Memory B cell (primary cell): ENCODE data around the gene RNF26.

Experiments used
- ATAC-seq: fragments of 150-1000 bp; cut with Tn5 transposase; 2 replicates; pipeline ENCODE4 v1.10.0; 2021; ENCODE audit warnings: low read depth, mild to moderate bottlenecking, moderate library complexity
- DNase-seq, 2 donors: peaks; one replicate each; pipeline ENCODE4 v3.0.0; 2022; ENCODE audit warnings: low spot score in 2 of 2
- H3K27ac Mint-ChIP-seq: one replicate; pipeline ENCODE4 v1.8.0; 2022; ENCODE audit warnings: mild to moderate bottlenecking, moderate library complexity, mixed read lengths
- H3K27me3 Mint-ChIP-seq: one replicate; pipeline ENCODE4 v1.8.0; 2022; ENCODE audit warnings: mixed read lengths
- H3K36me3 Mint-ChIP-seq: one replicate; pipeline ENCODE4 v1.8.0; 2022; ENCODE audit warnings: mild to moderate bottlenecking, mixed read lengths
- H3K4me1 Mint-ChIP-seq: one replicate; pipeline ENCODE4 v1.8.0; 2022; ENCODE audit warnings: mixed read lengths
- H3K4me3 Mint-ChIP-seq: one replicate; pipeline ENCODE4 v1.8.0; 2022; ENCODE audit warnings: mild to moderate bottlenecking, moderate library complexity, mixed read lengths
- H3K9me3 Mint-ChIP-seq: one replicate; pipeline ENCODE4 v1.8.0; 2022; ENCODE audit warnings: mixed read lengths

RNF26 gene

GRCh38 chr11:119307219-119307618 is 27.1 kb upstream of the RNF26 start:
- ATAC-seq (no peak), DNase-seq (no peak)
- Mint-ChIP-seq H3K36me3 (peaks cover 21% of the 10 kb centered on the region), H3K27ac (no peak overlapping the region), H3K4me1 (no peaks in the 10 kb centered on the region), H3K27me3 (no peaks in the 10 kb centered on the region), H3K4me3 (no peak overlapping the region), H3K9me3 (no peaks in the 10 kb centered on the region)

GRCh38 chr11:119307974-119308373 is 26.4 kb upstream of the RNF26 start:
- Mint-ChIP-seq H3K4me1 (no peaks in the 10 kb centered on the region), H3K27ac (no peak overlapping the region), H3K4me3 (no peak overlapping the region), H3K9me3 (no peaks in the 10 kb centered on the region), H3K27me3 (no peaks in the 10 kb centered on the region), H3K36me3 (peaks cover 16% of the 10 kb centered on the region)
- ATAC-seq = no peak
- no peak for DNase-seq

GRCh38 chr11:119309411-119309810 is 24.9 kb upstream of the RNF26 start:
- H3K4me3 Mint-ChIP-seq = no peak overlapping the region
- peaks cover 5% of the 10 kb centered on the region for H3K36me3 Mint-ChIP-seq
- peaks cover 4% of the 10 kb centered on the region for H3K27me3 Mint-ChIP-seq
- no peaks in the 10 kb centered on the region for H3K9me3 Mint-ChIP-seq
- H3K27ac Mint-ChIP-seq = no peak overlapping the region
- H3K4me1 Mint-ChIP-seq = no peaks in the 10 kb centered on the region
- no peak for ATAC-seq
- no peak for DNase-seq

- no peak for ATAC-seq
- Mint-ChIP-seq H3K36me3 (peaks cover 3% of the 10 kb centered on the region), H3K27me3 (peaks cover 8% of the 10 kb centered on the region), H3K9me3 (no peaks in the 10 kb centered on the region), H3K27ac (no peak overlapping the region), H3K4me3 (no peak overlapping the region), H3K4me1 (peaks cover 4% of the 10 kb centered on the region)
- DNase-seq = no peak
Measured at GRCh38 chr11:119309953-119310681, 24.2 kb upstream of the RNF26 start.

- no peak overlapping the region for H3K27ac Mint-ChIP-seq
- no peak for DNase-seq
Measured at GRCh38 chr11:119310682-119311052, 23.7 kb upstream of the RNF26 start.

GRCh38 chr11:119314726-119315125 is 19.6 kb upstream of the RNF26 start:
- Mint-ChIP-seq H3K9me3 (no peaks in the 10 kb centered on the region), H3K4me1 (peaks cover 18% of the 10 kb centered on the region), H3K27me3 (peaks cover 15% of the 10 kb centered on the region), H3K4me3 (peak overlapping the region; percentile 78), H3K36me3 (no peaks in the 10 kb centered on the region), H3K27ac (peak overlapping the region; percentile 6)
- DNase-seq (no peak), ATAC-seq (no peak)

More at GRCh38 chr11:119310682-119311052, 23.7 kb upstream of the RNF26 start:
- no peak overlapping the region for H3K4me3 Mint-ChIP-seq
- H3K9me3 Mint-ChIP-seq = no peaks in the 10 kb centered on the region
- no peaks in the 10 kb centered on the region for H3K36me3 Mint-ChIP-seq
- ATAC-seq = no peak
- peaks cover 8% of the 10 kb centered on the region for H3K27me3 Mint-ChIP-seq
- peaks cover 9% of the 10 kb centered on the region for H3K4me1 Mint-ChIP-seq

GRCh38 chr11:119315131-119316015 is 19.0 kb upstream of the RNF26 start:
- H3K27ac Mint-ChIP-seq = peak overlapping the region; percentile 6
- ATAC-seq = peak; percentile 74

GRCh38 chr11:119316016-119316728 is 18.2 kb upstream of the RNF26 start:
- Mint-ChIP-seq H3K27ac (no peak overlapping the region), H3K4me3 (peak overlapping the region; percentile 78), H3K27me3 (peaks cover 17% of the 10 kb centered on the region), H3K4me1 (peaks cover 21% of the 10 kb centered on the region), H3K36me3 (no peaks in the 10 kb centered on the region), H3K9me3 (no peaks in the 10 kb centered on the region)
- DNase-seq (no peak), ATAC-seq (no peak)

More at GRCh38 chr11:119315131-119316015, 19.0 kb upstream of the RNF26 start:
- peaks cover 17% of the 10 kb centered on the region for H3K27me3 Mint-ChIP-seq
- no peaks in the 10 kb centered on the region for H3K36me3 Mint-ChIP-seq
- H3K9me3 Mint-ChIP-seq = no peaks in the 10 kb centered on the region
- H3K4me3 Mint-ChIP-seq = peak overlapping the region; percentile 78
- H3K4me1 Mint-ChIP-seq = peaks cover 21% of the 10 kb centered on the region
- peak; percentile 59 to 63 for DNase-seq

GRCh38 chr11:119316729-119317591 is 17.4 kb upstream of the RNF26 start, which contains the start of gene MCAM:
TSS of gene MCAM (minus strand) at chr11:119317130. CDS start at chr11:119317101, 29 bp downstream.
- ATAC-seq (no peak), DNase-seq (peak in 1 of 2 donors; percentile 36)
- Mint-ChIP-seq H3K9me3 (no peaks in the 10 kb centered on the region), H3K27me3 (peaks cover 17% of the 10 kb centered on the region), H3K27ac (no peak within 1 kb of the TSS), H3K36me3 (no peaks in the 10 kb centered on the region), H3K4me3 (peak within 1 kb of the TSS; percentile 78), H3K4me1 (peaks cover 27% of the 10 kb centered on the region)

- Mint-ChIP-seq H3K36me3 (no peaks in the 10 kb centered on the region), H3K4me1 (peaks cover 30% of the 10 kb centered on the region), H3K27me3 (peaks cover 18% of the 10 kb centered on the region), H3K27ac (no peak overlapping the region), H3K9me3 (no peaks in the 10 kb centered on the region), H3K4me3 (peak overlapping the region; percentile 14)
- ATAC-seq (no peak), DNase-seq (no peak)
Measured at GRCh38 chr11:119317592-119318239, 16.6 kb upstream of the RNF26 start.

- peak overlapping the region; percentile 56 for H3K27ac Mint-ChIP-seq
- peaks cover 18% of the 10 kb centered on the region for H3K27me3 Mint-ChIP-seq
- DNase-seq (no peak), ATAC-seq (peak; percentile 57)
- H3K9me3 Mint-ChIP-seq = no peaks in the 10 kb centered on the region
- no peaks in the 10 kb centered on the region for H3K36me3 Mint-ChIP-seq
- H3K4me1 Mint-ChIP-seq = peaks cover 31% of the 10 kb centered on the region
- peak overlapping the region; percentile 73 for H3K4me3 Mint-ChIP-seq
Measured at GRCh38 chr11:119318240-119319135, 15.8 kb upstream of the RNF26 start.

- Mint-ChIP-seq H3K27me3 (peaks cover 17% of the 10 kb centered on the region), H3K27ac (peak overlapping the region; percentile 61), H3K4me1 (peaks cover 34% of the 10 kb centered on the region), H3K36me3 (no peaks in the 10 kb centered on the region), H3K4me3 (peak overlapping the region; percentile 83), H3K9me3 (no peaks in the 10 kb centered on the region)
- ATAC-seq (no peak), DNase-seq (no peak)
Measured at GRCh38 chr11:119319136-119319699, 15.1 kb upstream of the RNF26 start.
